Measurements from ENCODE around the gene NPPB.

NPPB gene

DNA sequence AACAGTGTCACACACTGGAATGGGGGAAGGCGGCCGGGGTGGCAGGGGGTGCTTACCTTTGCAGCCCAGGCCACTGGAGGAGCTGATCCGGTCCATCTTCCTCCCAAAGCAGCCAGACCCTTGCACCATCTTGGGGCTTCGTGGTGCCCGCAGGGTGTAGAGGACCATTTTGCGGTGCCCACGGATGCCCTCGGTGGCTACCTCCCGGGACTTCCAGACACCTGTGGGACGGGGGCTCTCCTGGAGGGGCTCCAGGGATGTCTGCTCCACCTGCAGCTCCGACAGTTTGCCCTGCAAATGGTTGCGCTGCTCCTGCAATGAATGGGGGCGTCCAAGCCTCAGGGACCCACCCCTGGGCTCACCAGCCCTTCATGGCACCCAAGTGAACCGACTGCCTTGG lies 587 bp downstream of the NPPB start:
- DNase-seq (ENCODE audit: extremely low spot score), result no peak
- ChIA-PET CTCF (no interaction called here), POLR2A (interaction anchor here (1.4 kb wide), 1 partner anchor 51 kb away, joined by 4 read pairs; no protein-coding TSS in a partner anchor)
- TF ChIP-seq NFRKB (IDR thresholded peaks at IDR 0.05) (no peak), FOXK2 (IDR thresholded peaks at IDR 0.05) (no peak), ZNF384 (IDR thresholded peaks at IDR 0.05) (no peak), BHLHE40 (IDR thresholded peaks at IDR 0.05; ENCODE audit: borderline replicate concordance) (no peak), L3MBTL2 (conservative IDR thresholded peaks at IDR 0.05) (no peak), CTBP1 (IDR thresholded peaks at IDR 0.05; ENCODE audit: borderline replicate concordance) (no peak), FOXA1 (IDR thresholded peaks at IDR 0.05) (no peak)

- POLR2A ChIA-PET, result no interaction called here
- no peak for TF ChIP-seq SUZ12 (IDR thresholded peaks at IDR 0.05)
- CTCF ChIA-PET, result no interaction called here
- DNase-seq (ENCODE audit: extremely low spot score), result no peak
These were observed 1.4 kb downstream of the NPPB start for GRCh38 chr1:11857164-11857851.

GRCh38 chr1:11856698-11857097 lies 2.0 kb downstream of the NPPB start:
- CTCF ChIA-PET, result no interaction called here
- POLR2A ChIA-PET, result no interaction called here
- TF ChIP-seq, protein P1, sequence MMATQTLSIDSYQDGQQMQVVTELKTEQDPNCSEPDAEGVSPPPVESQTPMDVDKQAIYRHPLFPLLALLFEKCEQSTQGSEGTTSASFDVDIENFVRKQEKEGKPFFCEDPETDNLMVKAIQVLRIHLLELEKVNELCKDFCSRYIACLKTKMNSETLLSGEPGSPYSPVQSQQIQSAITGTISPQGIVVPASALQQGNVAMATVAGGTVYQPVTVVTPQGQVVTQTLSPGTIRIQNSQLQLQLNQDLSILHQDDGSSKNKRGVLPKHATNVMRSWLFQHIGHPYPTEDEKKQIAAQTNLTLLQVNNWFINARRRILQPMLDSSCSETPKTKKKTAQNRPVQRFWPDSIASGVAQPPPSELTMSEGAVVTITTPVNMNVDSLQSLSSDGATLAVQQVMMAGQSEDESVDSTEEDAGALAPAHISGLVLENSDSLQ (IDR thresholded peaks at IDR 0.05), result no peak
- TF ChIP-seq SP1 (IDR thresholded peaks at IDR 0.05) (no peak), FOXA1 (IDR thresholded peaks at IDR 0.05) (no peak), LEF1 (IDR thresholded peaks at IDR 0.05; ENCODE audit: borderline replicate concordance) (no peak), CTBP1 (IDR thresholded peaks at IDR 0.05; ENCODE audit: borderline replicate concordance) (no peak), BHLHE40 (IDR thresholded peaks at IDR 0.05; ENCODE audit: borderline replicate concordance) (no peak), ELF4 (IDR thresholded peaks at IDR 0.05) (no peak), NFRKB (IDR thresholded peaks at IDR 0.05) (no peak)
- DNase-seq (ENCODE audit: extremely low spot score), result no peak

- DNase-seq (ENCODE audit: extremely low spot score), result no peak
- POLR2A ChIA-PET, result no interaction called here
- CTCF ChIA-PET, result no interaction called here
- TF ChIP-seq ARNT (IDR thresholded peaks at IDR 0.05), result no peak
- TF ChIP-seq, protein P1 (IDR thresholded peaks at IDR 0.05), result no peak
- no peak for TF ChIP-seq TARDBP (IDR thresholded peaks at IDR 0.05)
- no peak for TF ChIP-seq ELF4 (IDR thresholded peaks at IDR 0.05)
- TF ChIP-seq FOXA1 (IDR thresholded peaks at IDR 0.05), result no peak
- TF ChIP-seq SP1 (IDR thresholded peaks at IDR 0.05), result no peak
- TF ChIP-seq ZNF384 (IDR thresholded peaks at IDR 0.05), result no peak
- TF ChIP-seq L3MBTL2 (conservative IDR thresholded peaks at IDR 0.05), result no peak
- TF ChIP-seq SUZ12 (IDR thresholded peaks at IDR 0.05), result no peak
- TF ChIP-seq NFRKB (IDR thresholded peaks at IDR 0.05), result no peak
- no peak for TF ChIP-seq BHLHE40 (IDR thresholded peaks at IDR 0.05; ENCODE audit: borderline replicate concordance)
- no peak for TF ChIP-seq CTBP1 (IDR thresholded peaks at IDR 0.05; ENCODE audit: borderline replicate concordance)
- TF ChIP-seq HDGF (IDR thresholded peaks at IDR 0.05; ENCODE audit: borderline replicate concordance), result no peak
- TF ChIP-seq FOXM1 (IDR thresholded peaks at IDR 0.05; ENCODE audit: borderline replicate concordance), result no peak
- TF ChIP-seq LEF1 (IDR thresholded peaks at IDR 0.05; ENCODE audit: borderline replicate concordance), result no peak
These were observed 3.3 kb downstream of the NPPB start for GRCh38 chr1:11855430-11855829.

DNA sequence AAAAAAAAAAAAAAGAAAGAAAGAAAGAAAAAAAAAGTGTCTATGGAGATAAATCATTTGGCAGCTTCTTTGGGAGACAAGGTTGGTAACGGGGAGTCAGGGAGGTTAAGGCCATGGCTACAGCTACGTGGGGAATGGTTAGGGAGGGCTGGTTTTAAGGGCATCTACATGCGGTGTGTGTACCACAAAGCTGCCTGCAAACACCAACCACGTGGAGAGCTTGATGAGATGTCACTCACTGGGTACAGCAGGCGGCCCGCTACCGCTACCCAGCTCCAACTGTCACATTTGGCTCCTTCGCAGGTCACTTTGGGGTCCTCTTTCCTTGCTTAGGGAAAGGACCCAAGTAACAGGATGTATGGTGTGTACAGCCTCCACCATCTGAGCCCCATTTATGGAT lies 4.2 kb downstream of the NPPB start:
- POLR2A ChIA-PET, result no interaction called here
- TF ChIP-seq CTBP1 (IDR thresholded peaks at IDR 0.05; ENCODE audit: borderline replicate concordance) (no peak), BHLHE40 (IDR thresholded peaks at IDR 0.05; ENCODE audit: borderline replicate concordance) (no peak), L3MBTL2 (conservative IDR thresholded peaks at IDR 0.05) (no peak), FOXA1 (IDR thresholded peaks at IDR 0.05) (no peak), ELF4 (IDR thresholded peaks at IDR 0.05) (no peak), ZNF384 (IDR thresholded peaks at IDR 0.05) (no peak), SP1 (IDR thresholded peaks at IDR 0.05) (no peak), FOXK2 (IDR thresholded peaks at IDR 0.05) (no peak), FOXM1 (IDR thresholded peaks at IDR 0.05; ENCODE audit: borderline replicate concordance) (no peak), ARNT (IDR thresholded peaks at IDR 0.05) (no peak), NFRKB (IDR thresholded peaks at IDR 0.05) (no peak), TARDBP (IDR thresholded peaks at IDR 0.05) (no peak), LEF1 (IDR thresholded peaks at IDR 0.05; ENCODE audit: borderline replicate concordance) (no peak), HDGF (IDR thresholded peaks at IDR 0.05; ENCODE audit: borderline replicate concordance) (no peak), SUZ12 (IDR thresholded peaks at IDR 0.05) (no peak)
- TF ChIP-seq, protein P1 (IDR thresholded peaks at IDR 0.05), result no peak
- CTCF ChIA-PET, result interaction anchor here (0.7 kb wide), 1 partner anchor 13 kb away, joined by 3 read pairs; no protein-coding TSS in a partner anchor
- no peak for DNase-seq (ENCODE audit: extremely low spot score)

- ChIA-PET POLR2A (interaction anchor here (2.5 kb wide), 1 partner anchor 58 kb away, joined by 14 read pairs; no protein-coding TSS in a partner anchor), CTCF (no interaction called here)
- DNase-seq (ENCODE audit: extremely low spot score), result no peak
- no peak for TF ChIP-seq L3MBTL2 (conservative IDR thresholded peaks at IDR 0.05)
- TF ChIP-seq SP1 (IDR thresholded peaks at IDR 0.05), result no peak
- no peak for TF ChIP-seq ELF4 (IDR thresholded peaks at IDR 0.05)
- TF ChIP-seq TARDBP (IDR thresholded peaks at IDR 0.05), result no peak
- TF ChIP-seq SUZ12 (IDR thresholded peaks at IDR 0.05), result no peak
- TF ChIP-seq BHLHE40 (IDR thresholded peaks at IDR 0.05; ENCODE audit: borderline replicate concordance), result no peak
- TF ChIP-seq FOXA1 (IDR thresholded peaks at IDR 0.05), result no peak
These were observed 7.6 kb downstream of the NPPB start for GRCh38 chr1:11851180-11851579.

All from HEK293T (cell line).